ENCODE measurements around the gene ABCG4.

GRCh38 chr11:119160151-119160550 lies 11.3 kb downstream of the ABCG4 start:
- TF ChIP-seq CTCF (IDR thresholded peaks at IDR 0.05) (no peak), POLR2A (IDR thresholded peaks at IDR 0.05) (no peak), POLR2AphosphoS5 (IDR thresholded peaks at IDR 0.05) (no peak), EP300 (IDR thresholded peaks at IDR 0.05) (no peak)
